HG02885 (cell line): ENCODE results near the gene EPX.

Experiments used
- ATAC-seq: cut with Tn5 transposase; IDR thresholded peaks from one replicate; pipeline ENCODE4 v1.9.1; 2021; ENCODE audit warnings: mild to moderate bottlenecking; ENCODE audit not compliant: unreplicated experiment, poor library complexity

Gene EPX

GRCh38 chr17:58219007-58219788 is 26.7 kb downstream of the EPX start, which contains the start of gene MKS1:
MKS1 (minus strand) TSS chr17:58219255; CDS start chr17:58219230, 25 bp downstream.
- peak; percentile 97 for ATAC-seq

DNA sequence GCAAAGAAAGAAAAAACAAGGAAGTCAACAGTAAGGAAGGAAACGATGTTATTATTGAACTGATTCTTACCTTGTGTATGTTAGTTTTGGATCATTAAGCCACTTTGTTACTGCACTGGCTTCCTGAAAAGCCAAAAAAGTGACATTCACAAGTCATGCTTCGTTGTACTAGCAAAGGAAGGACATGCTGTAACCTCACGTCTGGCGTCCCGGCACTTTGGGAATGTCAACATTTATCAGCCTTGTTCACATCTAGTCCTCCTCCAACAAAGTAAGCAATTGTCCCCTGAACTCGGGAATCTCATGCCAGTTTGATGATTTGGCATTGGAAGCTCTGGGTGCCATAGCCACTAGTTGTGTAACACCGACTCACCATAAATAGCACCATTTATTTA is 27.3 kb downstream of the EPX start:
- no peak for ATAC-seq

DNA sequence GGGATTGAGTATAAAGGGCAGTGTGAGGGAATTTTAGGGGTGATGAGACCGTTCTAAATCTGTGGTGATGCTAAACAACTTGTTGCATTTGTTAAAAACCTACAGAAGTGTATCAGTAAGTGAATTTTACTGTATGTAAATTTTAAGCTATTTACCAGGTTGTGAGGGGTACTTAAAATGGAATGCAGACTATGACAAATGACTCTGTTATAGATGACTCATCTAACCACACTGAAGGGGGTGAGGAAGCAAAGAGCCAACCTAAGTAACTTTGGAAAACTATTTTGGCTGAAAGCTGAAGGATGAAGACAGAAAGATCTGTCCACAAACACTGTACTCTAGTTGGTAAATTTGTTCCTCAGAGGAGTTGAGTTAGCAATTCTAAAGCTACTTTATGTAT is 31.8 kb downstream of the EPX start:
- ATAC-seq, result no peak

DNA sequence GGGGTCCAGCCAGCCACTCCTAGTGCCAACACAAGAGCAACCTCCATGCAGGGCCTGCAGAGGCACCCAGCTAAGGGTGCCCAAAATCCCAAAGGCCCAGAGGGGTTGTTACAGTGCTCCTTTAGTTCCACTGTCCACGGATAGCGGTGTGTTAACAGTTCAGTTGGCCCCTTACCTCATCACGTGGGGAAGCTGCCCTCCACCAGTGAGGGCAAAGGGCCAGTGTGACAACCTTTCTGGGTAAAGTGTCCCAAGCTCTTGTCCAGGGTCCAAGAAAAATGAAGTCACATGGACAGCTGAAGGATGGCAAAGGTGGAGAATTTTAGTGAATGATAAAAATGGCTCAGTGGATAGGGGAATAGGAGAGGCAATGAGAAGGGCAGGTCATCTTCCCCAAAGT is 35.2 kb downstream of the EPX start:
- no peak for ATAC-seq

- ATAC-seq, result no peak
These were observed 36.2 kb downstream of the EPX start for GRCh38 chr17:58228679-58229078.

GRCh38 chr17:58229384-58229783 is 36.9 kb downstream of the EPX start:
- no peak for ATAC-seq

DNA sequence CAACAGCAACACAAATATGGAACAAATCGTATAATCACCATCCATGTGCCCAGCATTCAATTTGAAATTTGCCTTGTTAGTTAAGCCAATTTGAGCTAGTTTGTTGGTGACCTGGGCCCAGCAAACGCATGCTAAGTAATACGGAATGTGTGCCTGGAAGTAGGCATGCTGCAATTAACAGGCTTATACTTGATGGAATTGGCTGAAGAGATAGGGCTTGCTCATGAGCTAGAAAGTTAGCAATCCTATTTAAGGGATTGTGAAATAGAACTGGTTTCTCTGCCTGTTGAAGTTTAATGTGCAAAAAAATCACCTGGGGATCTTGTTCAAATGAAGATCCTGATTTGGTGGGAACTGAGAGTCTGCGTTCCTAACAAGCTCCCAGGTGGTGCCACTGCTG is 37.4 kb downstream of the EPX start:
- no peak for ATAC-seq

DNA sequence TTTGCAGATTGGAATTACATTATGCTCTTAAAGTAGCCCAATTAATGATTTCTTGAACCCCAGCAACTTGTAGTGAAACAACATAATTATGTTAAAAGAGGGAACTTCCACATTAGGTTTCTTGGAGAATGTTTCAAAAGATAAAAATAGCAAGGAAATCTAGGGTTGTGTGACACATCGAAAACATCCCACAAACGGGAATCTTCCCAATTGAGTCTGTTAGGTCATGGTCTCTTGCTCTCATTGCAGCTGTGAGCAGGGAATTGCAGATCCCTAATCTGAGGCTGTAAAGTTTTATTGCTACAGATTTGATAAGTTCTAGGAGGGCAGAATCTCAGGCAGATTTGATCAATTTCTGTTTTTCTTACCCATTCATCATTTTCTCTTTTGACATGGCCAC is 39.1 kb downstream of the EPX start:
- ATAC-seq, result no peak

DNA sequence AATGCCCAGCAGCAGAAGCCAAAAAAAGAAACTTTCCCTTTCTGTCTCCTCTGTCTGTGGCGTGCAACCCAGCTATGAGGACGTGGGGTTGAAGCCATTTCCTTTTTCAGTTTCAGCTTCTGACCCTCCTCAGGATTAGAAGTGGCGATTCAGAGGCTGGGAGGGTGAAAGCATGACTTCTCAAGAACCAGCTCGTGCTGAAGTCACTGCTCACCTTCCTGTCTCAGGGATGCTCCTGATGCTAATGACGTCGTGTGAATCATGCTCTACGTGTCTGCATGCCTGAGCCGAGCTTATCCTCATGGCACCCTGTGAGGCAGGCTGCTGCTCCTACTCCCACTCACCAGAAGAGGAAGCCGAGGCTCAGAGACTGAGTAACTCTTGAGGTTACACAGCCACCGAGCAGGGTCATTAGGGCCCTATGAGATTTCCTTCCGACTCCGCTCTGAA is 40.2 kb downstream of the EPX start:
- peak; percentile 78 for ATAC-seq

GRCh38 chr17:58233543-58233942 is 41.0 kb downstream of the EPX start:
- peak; percentile 66 for ATAC-seq

DNA sequence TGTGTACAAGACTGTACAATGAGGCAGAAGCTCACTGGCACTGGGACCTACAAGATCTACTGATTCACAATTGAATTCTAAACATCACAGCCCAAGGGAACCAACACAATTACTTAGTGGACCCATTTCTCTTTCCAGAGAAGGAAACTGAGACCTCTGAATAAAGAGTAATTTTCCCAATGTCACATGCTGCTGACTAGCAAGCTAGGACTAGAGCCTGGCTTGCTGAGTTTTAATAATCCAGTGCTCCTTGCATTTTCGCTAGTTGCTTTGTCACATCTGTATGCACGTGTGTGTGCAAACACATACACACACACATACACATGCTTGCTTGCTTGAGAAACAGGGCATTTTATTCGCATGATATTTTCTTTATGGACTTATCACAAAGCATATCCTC is 42.0 kb downstream of the EPX start:
- no peak for ATAC-seq

GRCh38 chr17:58235821-58236220 is 43.3 kb downstream of the EPX start:
- no peak for ATAC-seq

GRCh38 chr17:58236394-58236793 is 43.9 kb downstream of the EPX start:
- ATAC-seq, result no peak

GRCh38 chr17:58238147-58238634 is 45.7 kb downstream of the EPX start, which contains the start of gene LPO:
LPO (plus strand) TSS chr17:58238584; CDS start chr17:58242980, 4,396 bp downstream.
- no peak for ATAC-seq

DNA sequence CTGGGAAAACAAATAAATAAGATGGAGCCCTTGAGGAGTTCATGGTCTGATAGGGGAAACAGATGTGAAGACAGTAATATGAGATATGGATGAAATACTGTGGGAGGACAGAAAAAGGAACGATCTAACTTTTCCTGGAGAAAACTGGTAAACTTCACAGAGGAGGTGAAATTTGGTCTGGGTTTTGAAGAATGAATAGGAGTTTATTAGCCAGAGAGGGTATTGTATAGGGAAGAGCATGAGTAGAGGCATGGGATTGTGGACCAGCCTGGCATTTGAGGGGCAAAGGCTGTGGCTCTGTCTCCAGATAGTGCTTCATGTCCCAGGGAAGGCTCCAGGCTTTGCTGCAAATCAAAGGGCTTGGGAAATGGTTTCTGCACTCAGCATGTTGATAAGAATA is 47.5 kb downstream of the EPX start:
- no peak for ATAC-seq

GRCh38 chr17:58242171-58242784 is 49.8 kb downstream of the EPX start:
- no peak for ATAC-seq

DNA sequence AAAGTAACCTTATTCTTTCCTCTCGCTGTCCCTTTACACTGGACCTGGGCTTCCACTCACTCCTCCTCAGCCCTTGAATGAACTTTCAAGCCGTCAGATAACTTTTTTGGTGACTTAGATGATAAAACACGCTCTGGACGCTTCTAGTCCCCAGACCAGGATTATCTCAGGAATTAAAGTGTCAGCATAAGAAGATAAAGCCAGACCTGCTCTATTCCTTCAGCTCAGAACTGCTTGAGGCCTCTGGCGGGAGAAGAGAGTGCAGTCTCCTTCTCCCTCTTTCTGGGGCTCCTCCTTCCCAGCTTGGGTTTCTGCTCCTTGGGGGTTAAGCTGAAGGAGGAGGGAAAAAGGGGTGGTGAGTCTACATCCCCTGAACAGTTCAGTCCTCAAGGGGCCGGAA is 52.4 kb downstream of the EPX start:
- ATAC-seq, result no peak

DNA sequence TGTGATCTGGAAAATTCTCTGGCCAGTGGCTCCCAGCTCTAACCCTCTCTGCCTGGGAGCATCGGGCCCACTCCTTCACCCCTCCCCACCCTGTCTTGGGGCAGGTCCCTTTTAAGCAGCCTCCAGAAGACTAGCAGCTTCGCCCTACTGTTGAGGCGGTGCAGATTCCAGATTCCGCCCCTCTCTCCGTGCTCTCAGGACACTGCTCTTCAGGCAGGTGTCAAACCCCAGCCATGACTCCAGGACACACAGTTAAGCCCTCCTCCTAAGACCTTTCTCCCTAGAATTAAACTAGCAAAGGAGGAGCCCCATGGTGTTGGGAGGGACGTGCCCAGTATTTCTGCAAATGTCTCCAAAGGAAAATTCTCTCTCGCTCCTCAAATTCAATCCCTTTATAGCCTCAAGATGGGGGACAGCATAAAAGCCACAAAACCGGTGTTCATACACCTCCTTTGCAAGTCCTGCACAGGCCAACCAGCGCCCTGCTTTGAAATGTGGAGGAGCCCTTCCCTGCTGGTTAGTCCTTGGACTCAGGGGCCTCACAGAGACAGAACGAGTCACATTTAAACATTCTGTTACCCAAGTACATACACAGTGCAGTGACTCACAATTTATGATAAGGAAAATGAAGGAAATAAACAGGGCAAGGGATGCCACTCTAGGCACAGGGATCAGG is 53.0 kb downstream of the EPX start:
- ATAC-seq, result no peak

GRCh38 chr17:58246104-58246740 is 53.7 kb downstream of the EPX start:
- ATAC-seq, result no peak

DNA sequence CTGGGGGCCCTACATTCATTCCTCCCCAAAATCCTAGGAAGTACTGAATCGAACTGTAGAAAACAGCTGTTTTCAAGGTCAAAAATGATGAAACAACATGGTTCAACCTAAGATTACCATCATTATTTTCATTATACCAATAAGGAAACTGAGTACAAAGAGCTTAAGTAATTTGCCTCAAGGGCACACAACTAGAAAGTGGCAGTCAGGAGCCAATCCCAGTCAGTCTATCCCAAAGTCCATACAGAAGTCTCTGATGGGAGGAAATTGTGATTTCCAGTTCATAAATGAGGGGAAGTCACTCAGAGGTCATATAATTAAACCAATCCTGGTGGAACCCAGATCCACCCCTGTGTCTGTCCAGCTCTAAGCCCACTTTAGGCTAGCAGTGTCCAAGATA is 54.3 kb downstream of the EPX start:
- ATAC-seq, result no peak
